ENCODE data around the gene TEKT1. TPM values are rescaled to one million over a fixed set of nuclear protein-coding genes. Genes with fewer than 3 reads are reported as not detected.
"Not testable (repeated sequence)": the region's sequence is repeated elsewhere in the genome, so short reads cannot be mapped to it uniquely, and the experiment has no call there.

The TEKT1 gene
- total RNA-seq, 1 experiment from 2014 or later, result not detected

DNA sequence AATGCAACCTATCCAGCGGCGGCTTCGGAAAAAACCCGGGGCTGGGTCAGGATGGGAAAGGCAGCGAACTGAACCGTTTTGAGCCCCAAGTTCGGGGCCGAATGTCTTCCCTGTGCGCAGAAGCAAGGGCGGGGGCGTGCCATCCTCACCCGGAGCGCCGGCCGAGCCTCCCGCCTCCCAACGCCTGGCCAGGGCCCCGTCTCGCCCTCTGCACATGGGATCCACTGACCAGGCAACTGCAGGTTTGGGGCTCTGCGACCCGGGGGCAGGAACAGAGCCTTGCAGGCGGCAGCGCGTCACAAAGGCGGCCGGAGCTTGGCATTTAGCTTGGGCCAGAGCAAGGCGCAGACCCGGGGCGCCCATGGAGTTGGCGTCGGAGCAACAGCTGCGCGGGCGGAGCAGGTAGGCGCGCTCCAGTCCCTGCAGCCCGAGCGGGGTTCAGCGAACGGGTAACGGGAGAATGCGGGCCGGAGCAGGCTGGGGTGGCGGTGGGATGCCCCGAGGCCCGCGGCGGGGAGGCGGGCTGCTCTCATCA lies 55.6 kb downstream of the TEKT1 start, which contains the start of gene FBXO39:
FBXO39 (plus strand) TSS at position 345 of the 535 bp plus-strand sequence. CDS start 3,654 bp downstream, outside the sequence.
- Mint-ChIP-seq H3K27me3 (ENCODE audit: insufficient read depth, unreplicated experiment) (no peaks in the 10 kb centered on the region), H3K27ac (ENCODE audit: unreplicated experiment) (no peak within 1 kb of the TSS), H3K9me3 (ENCODE audit: unreplicated experiment) (no peaks in the 10 kb centered on the region), H3K4me1 (ENCODE audit: low read depth, unreplicated experiment) (no peaks in the 10 kb centered on the region), H3K36me3 (ENCODE audit: insufficient read depth, unreplicated experiment) (no peaks in the 10 kb centered on the region), H3K4me3 (ENCODE audit: unreplicated experiment) (no peak within 1 kb of the TSS)
- Histone ChIP-seq H3K27me3 (replicated peaks; ENCODE audit: control insufficient read depth, insufficient read depth, low read length) (no peaks in the 10 kb centered on the region), H3K4me3 (ENCODE audit: low read depth, low read length) (no peak within 1 kb of the TSS), H3K4me1 (no peaks in the 10 kb centered on the region), H3K9me3 (no peaks in the 10 kb centered on the region), H3K36me3 (ENCODE audit: control insufficient read depth, insufficient read depth, low read length) (no peaks in the 10 kb centered on the region)
- intact Hi-C loops (cut with micrococcal nuclease; ENCODE audit: unreplicated experiment), result no loop called here
- no TSS peak for BruUV-seq (replicated peaks)
- no peak for DNase-seq
- CTCF ChIA-PET, result no interaction called here
- TF ChIP-seq, protein P1, sequence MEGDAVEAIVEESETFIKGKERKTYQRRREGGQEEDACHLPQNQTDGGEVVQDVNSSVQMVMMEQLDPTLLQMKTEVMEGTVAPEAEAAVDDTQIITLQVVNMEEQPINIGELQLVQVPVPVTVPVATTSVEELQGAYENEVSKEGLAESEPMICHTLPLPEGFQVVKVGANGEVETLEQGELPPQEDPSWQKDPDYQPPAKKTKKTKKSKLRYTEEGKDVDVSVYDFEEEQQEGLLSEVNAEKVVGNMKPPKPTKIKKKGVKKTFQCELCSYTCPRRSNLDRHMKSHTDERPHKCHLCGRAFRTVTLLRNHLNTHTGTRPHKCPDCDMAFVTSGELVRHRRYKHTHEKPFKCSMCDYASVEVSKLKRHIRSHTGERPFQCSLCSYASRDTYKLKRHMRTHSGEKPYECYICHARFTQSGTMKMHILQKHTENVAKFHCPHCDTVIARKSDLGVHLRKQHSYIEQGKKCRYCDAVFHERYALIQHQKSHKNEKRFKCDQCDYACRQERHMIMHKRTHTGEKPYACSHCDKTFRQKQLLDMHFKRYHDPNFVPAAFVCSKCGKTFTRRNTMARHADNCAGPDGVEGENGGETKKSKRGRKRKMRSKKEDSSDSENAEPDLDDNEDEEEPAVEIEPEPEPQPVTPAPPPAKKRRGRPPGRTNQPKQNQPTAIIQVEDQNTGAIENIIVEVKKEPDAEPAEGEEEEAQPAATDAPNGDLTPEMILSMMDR (IDR thresholded peaks at IDR 0.05; ENCODE audit: insufficient read depth in 1 of 2, low read depth in 1 of 2, low read length in 1 of 2, severe bottlenecking in 1 of 2, unreplicated experiment in 1 of 2), result no peak
- POLR2A ChIA-PET, result no interaction called here

DNA sequence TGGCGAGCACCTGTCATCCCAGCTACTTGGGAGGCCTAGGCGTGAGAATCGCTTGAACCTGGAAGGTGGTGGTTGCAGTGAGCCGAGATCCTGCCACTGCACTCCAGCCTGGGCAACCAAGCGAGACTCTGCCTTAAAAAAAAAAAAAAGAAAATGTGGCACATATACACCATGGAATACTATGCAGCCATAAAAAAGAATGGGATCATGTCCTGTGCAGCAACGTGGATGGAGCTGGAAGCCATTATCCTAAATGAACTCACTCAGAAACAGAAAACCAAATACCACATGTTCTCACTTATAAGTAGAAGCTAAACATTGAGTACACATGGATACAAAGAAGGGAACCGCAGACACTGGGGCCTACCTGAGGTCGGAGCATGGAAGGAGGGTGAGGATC lies 56.6 kb downstream of the TEKT1 start:
- H3K36me3 Mint-ChIP-seq (ENCODE audit: insufficient read depth, unreplicated experiment); H3K4me3 ChIP-seq (ENCODE audit: low read depth, low read length); DNase-seq; intact Hi-C loops (cut with micrococcal nuclease; ENCODE audit: unreplicated experiment); H3K27me3 Mint-ChIP-seq (ENCODE audit: insufficient read depth, unreplicated experiment); H3K4me1 ChIP-seq; H3K27ac Mint-ChIP-seq (ENCODE audit: unreplicated experiment); H3K9me3 Mint-ChIP-seq (ENCODE audit: unreplicated experiment); H3K36me3 ChIP-seq (ENCODE audit: control insufficient read depth, insufficient read depth, low read length); H3K4me3 Mint-ChIP-seq (ENCODE audit: unreplicated experiment); POLR2A ChIA-PET; BruUV-seq (replicated peaks); H3K9me3 ChIP-seq; H3K27me3 ChIP-seq (replicated peaks; ENCODE audit: control insufficient read depth, insufficient read depth, low read length); H3K4me1 Mint-ChIP-seq (ENCODE audit: low read depth, unreplicated experiment); CTCF ChIA-PET: not testable (repeated sequence)

DNA sequence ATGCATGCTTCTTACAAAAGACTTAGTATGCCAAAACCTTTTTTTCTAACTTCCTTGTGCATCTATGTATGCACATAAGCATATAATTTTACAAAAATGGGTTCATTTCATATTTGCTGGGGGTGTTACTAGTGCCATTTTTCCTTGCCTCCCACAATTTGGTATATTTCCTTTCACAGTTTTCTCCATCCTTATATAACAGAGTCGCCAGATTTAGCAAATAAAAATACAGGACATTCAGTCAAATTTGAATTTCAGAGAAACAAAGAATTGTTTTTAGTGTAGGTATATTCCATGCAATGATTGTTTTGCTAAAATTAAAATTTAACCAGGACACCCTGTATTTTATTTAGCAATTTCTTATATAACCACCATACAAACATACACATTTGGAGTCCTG lies 59.5 kb downstream of the TEKT1 start:
- Histone ChIP-seq H3K9me3 (no peaks in the 10 kb centered on the region), H3K27me3 (replicated peaks; ENCODE audit: control insufficient read depth, insufficient read depth, low read length) (no peaks in the 10 kb centered on the region), H3K36me3 (ENCODE audit: control insufficient read depth, insufficient read depth, low read length) (no peaks in the 10 kb centered on the region), H3K4me1 (no peaks in the 10 kb centered on the region), H3K4me3 (ENCODE audit: low read depth, low read length) (no peak overlapping the region)
- no TSS peak for BruUV-seq (replicated peaks)
- TF ChIP-seq, protein P1 (IDR thresholded peaks at IDR 0.05; ENCODE audit: insufficient read depth in 1 of 2, low read depth in 1 of 2, low read length in 1 of 2, severe bottlenecking in 1 of 2, unreplicated experiment in 1 of 2), result no peak
- Mint-ChIP-seq H3K36me3 (ENCODE audit: insufficient read depth, unreplicated experiment) (no peaks in the 10 kb centered on the region), H3K4me1 (ENCODE audit: low read depth, unreplicated experiment) (no peaks in the 10 kb centered on the region), H3K27me3 (ENCODE audit: insufficient read depth, unreplicated experiment) (no peaks in the 10 kb centered on the region), H3K4me3 (ENCODE audit: unreplicated experiment) (no peak overlapping the region), H3K9me3 (ENCODE audit: unreplicated experiment) (peaks cover 20% of the 10 kb centered on the region), H3K27ac (ENCODE audit: unreplicated experiment) (no peak overlapping the region)
- CTCF ChIA-PET, result no interaction called here
- no peak for DNase-seq
- intact Hi-C loops (cut with micrococcal nuclease; ENCODE audit: unreplicated experiment), result no loop called here
- POLR2A ChIA-PET, result no interaction called here

DNA sequence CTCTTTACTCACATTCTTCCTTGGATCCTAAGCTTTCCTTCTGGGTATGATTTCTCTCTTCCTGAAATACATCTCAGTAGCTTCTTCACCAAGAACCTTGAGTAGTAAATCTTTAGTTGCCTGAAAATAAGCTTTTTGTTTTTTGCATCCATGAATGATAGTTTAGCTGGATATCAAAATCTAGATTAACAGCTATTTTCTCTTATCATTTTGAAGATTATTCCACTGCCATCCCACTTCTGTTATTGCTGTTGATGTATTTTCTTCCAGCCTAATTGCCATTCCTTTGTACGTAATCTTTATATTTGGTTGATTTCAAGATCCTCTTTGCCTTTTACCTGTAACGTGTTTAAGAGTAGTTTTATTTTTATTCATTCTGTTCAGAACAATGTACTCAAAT lies 63.1 kb downstream of the TEKT1 start:
- peaks cover 20% of the 10 kb centered on the region for H3K9me3 Mint-ChIP-seq (ENCODE audit: unreplicated experiment)
- H3K9me3 ChIP-seq, result no peaks in the 10 kb centered on the region
- H3K36me3 ChIP-seq (ENCODE audit: control insufficient read depth, insufficient read depth, low read length), result no peaks in the 10 kb centered on the region
- TF ChIP-seq, protein P1 (IDR thresholded peaks at IDR 0.05; ENCODE audit: insufficient read depth in 1 of 2, low read depth in 1 of 2, low read length in 1 of 2, severe bottlenecking in 1 of 2, unreplicated experiment in 1 of 2), result no peak
- no peak overlapping the region for H3K4me3 ChIP-seq (ENCODE audit: low read depth, low read length)
- H3K27me3 ChIP-seq (replicated peaks; ENCODE audit: control insufficient read depth, insufficient read depth, low read length), result no peaks in the 10 kb centered on the region
- ChIA-PET POLR2A (no interaction called here), CTCF (no interaction called here)
- no peak for DNase-seq
- no peaks in the 10 kb centered on the region for H3K27me3 Mint-ChIP-seq (ENCODE audit: insufficient read depth, unreplicated experiment)
- H3K36me3 Mint-ChIP-seq (ENCODE audit: insufficient read depth, unreplicated experiment), result peaks cover 4% of the 10 kb centered on the region
- intact Hi-C loops (cut with micrococcal nuclease; ENCODE audit: unreplicated experiment), result no loop called here
- H3K27ac Mint-ChIP-seq (ENCODE audit: unreplicated experiment), result no peak overlapping the region
- H3K4me3 Mint-ChIP-seq (ENCODE audit: unreplicated experiment), result no peak overlapping the region
- BruUV-seq (replicated peaks), result no TSS peak
- peaks cover 10% of the 10 kb centered on the region for H3K4me1 Mint-ChIP-seq (ENCODE audit: low read depth, unreplicated experiment)
- H3K4me1 ChIP-seq, result no peaks in the 10 kb centered on the region
